HCT116 (cell line): ENCODE measurements around the gene NTN3. TPM values are rescaled to one million over a fixed set of nuclear protein-coding genes. Genes with fewer than 3 reads are reported as not detected.

Experiments
- ATAC-seq: fragments of 200-7000 bp; cut with Tn5 transposase; 2 replicates; pipeline ENCODE4 v1.9.1; 2020; ENCODE audit warnings: mild to moderate bottlenecking, moderate library complexity
- BruUV-seq: library from RNA; stranded (reverse); fragments of 400-500 nt; replicated peaks from 2 replicates; lab custom pipeline; 2021; lab: Mats Ljungman, UMichigan
- CTCF ChIA-PET: fragments of 300-600 bp; sonication (Branson Sonifier 250); formaldehyde crosslinking; loops from one replicate; lab custom pipeline; 2021; ENCODE audit warnings: antibody characterized with exemption; lab: Charles Lee
- POLR2A ChIA-PET: fragments of 300-600, 350-600 bp; sonication (Branson Sonifier 250); formaldehyde crosslinking; loops from one replicate; lab custom pipeline; 2021; ENCODE audit warnings: antibody characterized with exemption; lab: Charles Lee
- RAD21 ChIA-PET, 2 experiments: fragments of 300-600 bp; sonication (Branson Sonifier 250); formaldehyde crosslinking; loops; one replicate each; lab custom pipeline; 2023; ENCODE audit warnings: low total read pairs in 2 of 2; ENCODE audit not compliant: uncharacterized antibody in 2 of 2, unreplicated experiment in 2 of 2, low non-redundant PET in 1 of 2; lab: Charles Lee
- DNase-seq: peaks from one replicate; pipeline ENCODE4 v3.0.0-alpha.2; 2010; ENCODE audit warnings: low read depth, low spot score
- H2AFZ ChIP-seq: fragments of 200-600 bp; shearing (Covaris generic), sonication (generic); 2 replicates; pipeline ENCODE4 v1.6.1; 2017; ENCODE audit warnings: low read depth, mixed run types, mixed read lengths, antibody characterized with exemption, low read length; ENCODE audit not compliant: poor library complexity, severe bottlenecking
- H3K27ac ChIP-seq: 2 replicates; pipeline ENCODE4 v1.5.1; 2012; ENCODE audit warnings: low read depth, low read length
- H3K27me3 ChIP-seq: fragments of 200-600 bp; sonication (generic); 2 replicates; pipeline ENCODE4 v1.6.1; 2016; ENCODE audit warnings: mixed run types, low read length, mixed read lengths; ENCODE audit not compliant: insufficient read depth
- H3K36me3 ChIP-seq, 2 experiments: fragments of 200-500 bp in 1 of 2; fragments of 200-600 bp in 1 of 2; sonication (Bioruptor generic) in 1 of 2; sonication (generic) in 1 of 2; 2 replicates each; pipeline versions ENCODE4 v1.5.1 to v1.6.1; 2014 to 2016; ENCODE audit warnings: low read length in 2 of 2, inconsistent platforms in 1 of 2, mixed read lengths in 1 of 2, mixed run types in 1 of 2; ENCODE audit not compliant: insufficient read depth in 2 of 2, control insufficient read depth in 1 of 2
- H3K4me1 ChIP-seq, 2 experiments: fragments of 200-600 bp in 1 of 2; sonication (generic) in 1 of 2; 2 replicates each; pipeline versions ENCODE4 v1.5.1 to v1.6.1; 2012 to 2017; ENCODE audit warnings: low read length in 2 of 2, inconsistent platforms in 1 of 2, mild to moderate bottlenecking in 1 of 2, mixed read lengths in 1 of 2, mixed run types in 1 of 2, moderate library complexity in 1 of 2; ENCODE audit not compliant: insufficient read depth in 2 of 2, control insufficient read depth in 1 of 2
- H3K4me2 ChIP-seq: fragments of 200-600 bp; sonication (generic); 2 replicates; pipeline ENCODE4 v1.6.1; 2017; ENCODE audit warnings: mixed run types, low read length, mixed read lengths
- H3K4me3 ChIP-seq, 2 experiments: fragments of 200-600 bp in 1 of 2; sonication (generic) in 1 of 2; replicated peaks in 1 of 2; 2 replicates each; pipeline ENCODE4 v1.5.1; 2011 to 2016; ENCODE audit warnings: low read length in 2 of 2, control low read depth in 1 of 2, low read depth in 1 of 2, mild to moderate bottlenecking in 1 of 2, mixed read lengths in 1 of 2, mixed run types in 1 of 2
- H3K79me2 ChIP-seq: fragments of 200-600 bp; sonication (generic); 2 replicates; pipeline ENCODE4 v1.6.1; 2017; ENCODE audit warnings: mild to moderate bottlenecking, mixed run types, low read length, moderate library complexity, mixed read lengths; ENCODE audit not compliant: insufficient read depth
- H3K9ac ChIP-seq: fragments of 200-600 bp; sonication (generic); 2 replicates; pipeline ENCODE4 v1.6.1; 2016; ENCODE audit warnings: low read length, mixed read lengths
- H3K9me2 ChIP-seq: fragments of 200-600 bp; sonication (generic), shearing (Covaris generic); 2 replicates; pipeline ENCODE4 v1.6.1; 2017; ENCODE audit warnings: mixed run types, mild to moderate bottlenecking, moderate library complexity; ENCODE audit not compliant: insufficient read depth
- H3K9me3 ChIP-seq, 2 experiments: fragments of 200-500 bp in 1 of 2; fragments of 200-600 bp in 1 of 2; sonication (Bioruptor generic) in 1 of 2; sonication (generic) in 1 of 2; 2 replicates each; pipeline ENCODE4 v1.6.1; 2014 to 2017; ENCODE audit warnings: low read length in 2 of 2, mixed read lengths in 2 of 2, inconsistent platforms in 1 of 2, low read depth in 1 of 2, mild to moderate bottlenecking in 1 of 2, mixed run types in 1 of 2, moderate library complexity in 1 of 2; ENCODE audit not compliant: control insufficient read depth in 1 of 2, insufficient read depth in 1 of 2
- H4K20me1 ChIP-seq: fragments of 200-600 bp; sonication (generic), shearing (Covaris generic); 2 replicates; pipeline ENCODE4 v1.6.1; 2017; ENCODE audit warnings: mixed run types, mild to moderate bottlenecking, moderate library complexity; ENCODE audit not compliant: insufficient read depth
- ATF3 ChIP-seq: IDR thresholded peaks from 2 replicates; pipeline ENCODE4 v1.6.1; 2012
- CTCF ChIP-seq, 3 experiments: fragments of 200-600 bp in 1 of 3; sonication (generic) in 1 of 3; IDR thresholded peaks in 2 of 3; conservative IDR thresholded peaks in 1 of 3; 2 replicates each; pipeline ENCODE4 v1.5.1; 2012 to 2017; ENCODE audit warnings: low read depth in 2 of 3, low read length in 2 of 3, antibody characterized with exemption in 1 of 3, borderline replicate concordance in 1 of 3, control low read depth in 1 of 3, mild to moderate bottlenecking in 1 of 3, mixed read lengths in 1 of 3, mixed run types in 1 of 3, moderate library complexity in 1 of 3; ENCODE audit not compliant: insufficient read depth in 1 of 3
- EZH2phosphoT487 ChIP-seq: fragments of 200-600 bp; IDR thresholded peaks from 2 replicates; pipeline ENCODE4 v1.6.1; 2018; ENCODE audit warnings: antibody characterized with exemption, borderline replicate concordance
- JUND ChIP-seq: IDR thresholded peaks from 2 replicates; pipeline ENCODE4 v1.6.1; 2012
- MAX ChIP-seq: IDR thresholded peaks from 2 replicates; pipeline ENCODE4 v1.6.1; 2012
- RAD21 ChIP-seq: IDR thresholded peaks from 2 replicates; pipeline ENCODE4 v1.6.1; 2012; ENCODE audit warnings: low read depth, mild to moderate bottlenecking
- TCF7L2 ChIP-seq: IDR thresholded peaks from 2 replicates; pipeline ENCODE4 v1.7.0; 2011; ENCODE audit warnings: borderline replicate concordance, inconsistent platforms; ENCODE audit not compliant: insufficient read depth, insufficient read length; ENCODE audit errors: extremely low read depth
- YY1 ChIP-seq: IDR thresholded peaks from 2 replicates; pipeline ENCODE4 v1.6.1; 2011; ENCODE audit warnings: low read length, low read depth, moderate library complexity, mild to moderate bottlenecking; ENCODE audit not compliant: insufficient replicate concordance; ENCODE audit errors: extremely low read depth
- intact Hi-C: fragments of 100-400 bp; cut with micrococcal nuclease; formaldehyde crosslinking; loops from 2 replicates; pipeline ENCODE4 v1.10.0; 2022
- total RNA-seq: library from RNA; stranded (reverse); gene quantifications from one replicate; pipeline ENCODE4 v1.2.1, GENCODE V29; 2021; ENCODE audit not compliant: unreplicated experiment
- TF ChIP-seq, protein P1 (sequence below): IDR thresholded peaks from 2 replicates; pipeline ENCODE4 v1.6.1; 2012; ENCODE audit warnings: low read depth

Gene NTN3
- total RNA-seq, 1 experiment from 2014 or later = 0.30 TPM

GRCh38 chr16:2449118-2449517, 22.0 kb upstream of the NTN3 start:
- H3K79me2 ChIP-seq = peaks cover 15% of the 10 kb centered on the region
- TF ChIP-seq EZH2phosphoT487 (no peak), TCF7L2 (no peak), RAD21 (no peak), MAX (no peak), ATF3 (no peak), YY1 (no peak), JUND (no peak), CTCF (IDR thresholded peaks at IDR 0.05 in 2 of 3, conservative IDR thresholded peaks at IDR 0.05 in 1 of 3; ENCODE audit: borderline replicate concordance in 1 of 3, insufficient read depth in 1 of 3, low read depth in 2 of 3, low read length in 2 of 3) (no peak)
- TF ChIP-seq, protein P1, sequence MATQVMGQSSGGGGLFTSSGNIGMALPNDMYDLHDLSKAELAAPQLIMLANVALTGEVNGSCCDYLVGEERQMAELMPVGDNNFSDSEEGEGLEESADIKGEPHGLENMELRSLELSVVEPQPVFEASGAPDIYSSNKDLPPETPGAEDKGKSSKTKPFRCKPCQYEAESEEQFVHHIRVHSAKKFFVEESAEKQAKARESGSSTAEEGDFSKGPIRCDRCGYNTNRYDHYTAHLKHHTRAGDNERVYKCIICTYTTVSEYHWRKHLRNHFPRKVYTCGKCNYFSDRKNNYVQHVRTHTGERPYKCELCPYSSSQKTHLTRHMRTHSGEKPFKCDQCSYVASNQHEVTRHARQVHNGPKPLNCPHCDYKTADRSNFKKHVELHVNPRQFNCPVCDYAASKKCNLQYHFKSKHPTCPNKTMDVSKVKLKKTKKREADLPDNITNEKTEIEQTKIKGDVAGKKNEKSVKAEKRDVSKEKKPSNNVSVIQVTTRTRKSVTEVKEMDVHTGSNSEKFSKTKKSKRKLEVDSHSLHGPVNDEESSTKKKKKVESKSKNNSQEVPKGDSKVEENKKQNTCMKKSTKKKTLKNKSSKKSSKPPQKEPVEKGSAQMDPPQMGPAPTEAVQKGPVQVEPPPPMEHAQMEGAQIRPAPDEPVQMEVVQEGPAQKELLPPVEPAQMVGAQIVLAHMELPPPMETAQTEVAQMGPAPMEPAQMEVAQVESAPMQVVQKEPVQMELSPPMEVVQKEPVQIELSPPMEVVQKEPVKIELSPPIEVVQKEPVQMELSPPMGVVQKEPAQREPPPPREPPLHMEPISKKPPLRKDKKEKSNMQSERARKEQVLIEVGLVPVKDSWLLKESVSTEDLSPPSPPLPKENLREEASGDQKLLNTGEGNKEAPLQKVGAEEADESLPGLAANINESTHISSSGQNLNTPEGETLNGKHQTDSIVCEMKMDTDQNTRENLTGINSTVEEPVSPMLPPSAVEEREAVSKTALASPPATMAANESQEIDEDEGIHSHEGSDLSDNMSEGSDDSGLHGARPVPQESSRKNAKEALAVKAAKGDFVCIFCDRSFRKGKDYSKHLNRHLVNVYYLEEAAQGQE = no peak
- TF ChIP-seq, all 23 proteins: peak for 0
- Histone ChIP-seq H3K27ac (no peak overlapping the region), H3K4me3 (no peak overlapping the region), H4K20me1 (no peaks in the 10 kb centered on the region), H3K4me1 (no peaks in the 10 kb centered on the region), H3K9me3 (no peaks in the 10 kb centered on the region), H3K9me2 (no peaks in the 10 kb centered on the region), H3K4me2 (no peak overlapping the region), H3K27me3 (no peaks in the 10 kb centered on the region), H3K36me3 (peaks cover 75 to 76% of the 10 kb centered on the region in 2 experiments), H2AFZ (no peak overlapping the region), H3K9ac (no peak overlapping the region)
- ATAC-seq = no peak
- POLR2A ChIA-PET = no interaction called here
- intact Hi-C loops = no loop called here
- CTCF ChIA-PET = no interaction called here
- RAD21 ChIA-PET = no interaction called here
- DNase-seq = no peak
- BruUV-seq = no TSS peak
